H9 (cell line): ENCODE data around the gene LPP. TPM values are rescaled to one million over a fixed set of nuclear protein-coding genes. Genes with fewer than 3 reads are reported as not detected.

ENCODE experiments used
- DNase-seq: peaks from one replicate; pipeline ENCODE4 v3.0.0-alpha.2; 2017
- H2AFZ ChIP-seq: one replicate; pipeline ENCODE4 v1.6.1; 2013; ENCODE audit warnings: mild to moderate bottlenecking, low read length, control low read depth, moderate library complexity
- H2AK5ac ChIP-seq: 2 replicates; pipeline ENCODE4 v1.6.1; 2013; ENCODE audit warnings: low read length, control low read depth, mixed read lengths; ENCODE audit not compliant: insufficient read length
- H2BK120ac ChIP-seq: one replicate; pipeline ENCODE4 v1.6.1; 2013; ENCODE audit warnings: low read depth, mild to moderate bottlenecking, low read length, control low read depth, inconsistent platforms; ENCODE audit not compliant: poor library complexity, severe bottlenecking
- H2BK12ac ChIP-seq: 2 replicates; pipeline ENCODE4 v1.6.1; 2013; ENCODE audit warnings: low read length, control low read depth, mixed read lengths, low read depth; ENCODE audit not compliant: insufficient read length
- H2BK15ac ChIP-seq: 2 replicates; pipeline ENCODE4 v1.6.1; 2013; ENCODE audit warnings: low read depth, low read length, control low read depth
- H2BK20ac ChIP-seq: one replicate; pipeline ENCODE4 v1.6.1; 2013; ENCODE audit warnings: low read depth, mild to moderate bottlenecking, low read length, control low read depth, inconsistent platforms; ENCODE audit not compliant: poor library complexity, severe bottlenecking
- H2BK5ac ChIP-seq: 2 replicates; pipeline ENCODE4 v1.6.1; 2013; ENCODE audit warnings: low read length, control low read depth, mixed read lengths; ENCODE audit not compliant: insufficient read length
- H3K14ac ChIP-seq: 2 replicates; pipeline ENCODE4 v1.6.1; 2013; ENCODE audit warnings: low read length, control low read depth; ENCODE audit not compliant: insufficient read depth
- H3K18ac ChIP-seq: 2 replicates; pipeline ENCODE4 v1.6.1; 2013; ENCODE audit warnings: low read depth, mild to moderate bottlenecking, mixed read lengths, low read length, control low read depth; ENCODE audit not compliant: insufficient read length
- H3K23ac ChIP-seq: 2 replicates; pipeline ENCODE4 v1.6.1; 2013; ENCODE audit warnings: low read length, control low read depth, mixed read lengths, low read depth; ENCODE audit not compliant: insufficient read length
- H3K23me2 ChIP-seq: 2 replicates; pipeline ENCODE4 v1.6.1; 2013; ENCODE audit warnings: low read depth, mild to moderate bottlenecking, mixed read lengths, low read length, control low read depth; ENCODE audit not compliant: insufficient read length, poor library complexity, severe bottlenecking
- H3K27ac ChIP-seq: 2 replicates; pipeline ENCODE4 v1.5.1; 2013; ENCODE audit warnings: low read length, control low read depth, mixed read lengths, low read depth; ENCODE audit not compliant: insufficient read length
- H3K27me3 ChIP-seq: 2 replicates; pipeline ENCODE4 v1.6.1; 2013; ENCODE audit warnings: low read length, control low read depth, inconsistent platforms; ENCODE audit not compliant: insufficient read depth
- H3K4ac ChIP-seq: 2 replicates; pipeline ENCODE4 v1.6.1; 2013; ENCODE audit warnings: low read depth, mild to moderate bottlenecking, control low read depth, inconsistent platforms, low read length, moderate library complexity
- H3K4me1 ChIP-seq: 2 replicates; pipeline ENCODE4 v1.6.1; 2013; ENCODE audit warnings: low read length, control low read depth, inconsistent platforms; ENCODE audit not compliant: insufficient read depth
- H3K4me2 ChIP-seq: 2 replicates; pipeline ENCODE4 v1.6.1; 2013; ENCODE audit warnings: low read length, control low read depth, mixed read lengths; ENCODE audit not compliant: insufficient read length, insufficient read depth
- H3K56ac ChIP-seq: 2 replicates; pipeline ENCODE4 v1.6.1; 2013; ENCODE audit warnings: low read depth, mild to moderate bottlenecking, mixed read lengths, low read length, control low read depth; ENCODE audit not compliant: insufficient read length
- H3K79me1 ChIP-seq: 2 replicates; pipeline ENCODE4 v1.6.1; 2013; ENCODE audit warnings: low read depth, mild to moderate bottlenecking, moderate library complexity, low read length, control low read depth, inconsistent platforms; ENCODE audit not compliant: insufficient read depth, poor library complexity, severe bottlenecking
- H3K79me2 ChIP-seq: 2 replicates; pipeline ENCODE4 v1.6.1; 2013; ENCODE audit warnings: low read length, control low read depth, inconsistent platforms; ENCODE audit not compliant: insufficient read depth
- H3K9ac ChIP-seq: 2 replicates; pipeline ENCODE4 v1.6.1; 2013; ENCODE audit warnings: low read length, control low read depth, mixed read lengths; ENCODE audit not compliant: insufficient read length; ENCODE audit errors: extremely low read depth
- H3K9me3 ChIP-seq: one replicate; pipeline ENCODE4 v1.6.1; 2013; ENCODE audit warnings: low read depth, low read length, inconsistent platforms; ENCODE audit not compliant: control insufficient read depth
- H3T11ph ChIP-seq: one replicate; pipeline ENCODE4 v1.6.1; 2013; ENCODE audit warnings: mild to moderate bottlenecking, low read length, control low read depth, inconsistent platforms
- H4K20me1 ChIP-seq: one replicate; pipeline ENCODE4 v1.6.1; 2013; ENCODE audit not compliant: control insufficient read depth, insufficient read length, insufficient read depth
- H4K5ac ChIP-seq: 2 replicates; pipeline ENCODE4 v1.6.1; 2013; ENCODE audit warnings: low read depth, mild to moderate bottlenecking, mixed read lengths, low read length, control low read depth; ENCODE audit not compliant: insufficient read length
- H4K8ac ChIP-seq: replicated peaks from 2 replicates; pipeline ENCODE4 v1.6.1; 2013; ENCODE audit warnings: low read length, control low read depth, mixed read lengths, low read depth; ENCODE audit not compliant: insufficient read length
- H4K91ac ChIP-seq: 2 replicates; pipeline ENCODE4 v1.6.1; 2013; ENCODE audit warnings: low read depth, mild to moderate bottlenecking, moderate library complexity, mixed read lengths, low read length, control low read depth; ENCODE audit not compliant: insufficient read length
- H3K27ac Mint-ChIP-seq, 3 experiments: 2 replicates in 2 of 3; 3 replicates in 1 of 3; pipeline ENCODE4 v1.8.0; 2020 to 2021; ENCODE audit warnings: mixed read lengths in 3 of 3, mild to moderate bottlenecking in 1 of 3, moderate library complexity in 1 of 3
- H3K27me3 Mint-ChIP-seq: 2 replicates; pipeline ENCODE4 v1.8.0; 2021; ENCODE audit warnings: low read depth, mild to moderate bottlenecking, moderate library complexity, mixed read lengths
- H3K36me3 Mint-ChIP-seq, 3 experiments: 2 replicates in 2 of 3; 3 replicates in 1 of 3; pipeline ENCODE4 v1.8.0; 2020 to 2021; ENCODE audit warnings: low read depth in 3 of 3, mixed read lengths in 3 of 3; ENCODE audit not compliant: insufficient read depth in 1 of 3
- H3K4me1 Mint-ChIP-seq, 2 experiments: 2 replicates each; pipeline ENCODE4 v1.8.0; 2020; ENCODE audit warnings: mixed read lengths in 2 of 2
- H3K4me3 Mint-ChIP-seq, 2 experiments: 2 replicates in 1 of 2; 3 replicates in 1 of 2; pipeline ENCODE4 v1.8.0; 2020 to 2021; ENCODE audit warnings: mild to moderate bottlenecking in 2 of 2, mixed read lengths in 2 of 2, moderate library complexity in 1 of 2
- H3K9me3 Mint-ChIP-seq, 2 experiments: 2 replicates in 1 of 2; 3 replicates in 1 of 2; pipeline ENCODE4 v1.8.0; 2020; ENCODE audit warnings: mild to moderate bottlenecking in 2 of 2, mixed read lengths in 2 of 2, moderate library complexity in 1 of 2
- WGBS: extraction: QIAGEN DNeasy Blood & Tissue Kit; methylation state at CpG from one replicate; pipeline ENCODE4 v1.1.7; 2013; ENCODE audit warnings: missing lambda C conversion rate, low lambda C conversion rate, mixed read lengths; ENCODE audit not compliant: insufficient read length; ENCODE audit errors: extremely low coverage; 5-methylcytosine and 5-hydroxymethylcytosine counted together
- total RNA-seq: library from RNA; stranded (reverse); gene quantifications from 2 replicates; pipeline ENCODE4 v1.2.1, GENCODE V29; 2021
- TF ChIP-seq, protein P1 (sequence below): fragments of 200-600 bp; sonication (generic); conservative IDR thresholded peaks from 3 replicates; pipeline ENCODE4 v1.8.0; 2021; ENCODE audit warnings: antibody characterized with exemption, mild to moderate bottlenecking

Gene LPP
- total RNA-seq, 1 experiment from 2014 or later = 64.6 TPM

DNA sequence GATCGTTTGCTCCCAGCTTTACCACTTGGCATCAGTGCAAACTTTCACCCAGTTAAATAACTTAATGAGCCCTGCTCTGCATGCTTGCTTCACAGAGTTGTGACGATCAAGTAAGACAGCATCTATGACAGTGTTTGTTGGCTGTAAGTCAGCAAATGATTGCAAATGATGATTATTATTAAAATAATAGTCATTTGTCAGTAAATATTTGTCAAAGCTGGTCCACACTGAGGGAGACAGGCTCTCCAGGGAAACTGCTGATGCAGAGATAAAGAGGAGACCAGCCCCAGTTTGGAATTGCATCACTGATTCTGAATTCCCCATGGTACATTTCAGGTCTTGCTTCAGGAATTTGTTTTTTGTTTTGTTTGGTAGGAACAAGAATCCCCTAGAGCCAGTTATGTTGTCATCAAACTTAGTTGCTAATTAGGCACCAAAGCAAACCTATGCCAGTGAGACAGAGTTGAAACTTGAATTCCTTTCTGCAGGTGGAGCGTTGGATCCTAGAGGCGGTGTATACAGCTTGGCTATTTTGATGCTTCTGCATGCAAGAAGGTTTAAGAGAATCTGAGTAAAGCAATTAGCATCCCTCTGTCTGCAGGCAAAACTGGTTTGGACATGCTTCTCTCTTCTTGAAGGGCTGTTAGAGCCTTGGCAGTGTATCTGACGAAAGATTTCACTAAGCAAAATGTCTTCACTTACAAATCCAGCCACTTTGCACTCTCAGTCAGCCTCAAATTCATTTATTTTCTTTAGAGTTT is 679.2 kb downstream of the LPP start:
- no peaks in the 10 kb centered on the region for H3K27me3 ChIP-seq
- no peak for DNase-seq
- H2BK12ac ChIP-seq = no peak overlapping the region
- no CpG with 5 or more reads among the region's 5 CpGs for WGBS
- no peak overlapping the region for H3T11ph ChIP-seq
- no peaks in the 10 kb centered on the region for H3K79me1 ChIP-seq
- H4K91ac ChIP-seq = no peak overlapping the region
- H4K8ac ChIP-seq = no peak overlapping the region
- H2BK5ac ChIP-seq = no peak overlapping the region
- no peak overlapping the region for H2BK15ac ChIP-seq
- H4K20me1 ChIP-seq = no peaks in the 10 kb centered on the region
- H3K27ac Mint-ChIP-seq = no peak overlapping the region
- H3K23me2 ChIP-seq = no peaks in the 10 kb centered on the region
- H2AFZ ChIP-seq = no peak overlapping the region
- peaks cover 2 to 6% of the 10 kb centered on the region in 2 experiments; a peak in 3 of 4 replicates for H3K4me1 Mint-ChIP-seq
- no peak overlapping the region for H3K9ac ChIP-seq
- H3K18ac ChIP-seq = no peak overlapping the region
- no peak overlapping the region for H2BK20ac ChIP-seq
- no peaks in the 10 kb centered on the region for H3K79me2 ChIP-seq
- TF ChIP-seq, protein P1, sequence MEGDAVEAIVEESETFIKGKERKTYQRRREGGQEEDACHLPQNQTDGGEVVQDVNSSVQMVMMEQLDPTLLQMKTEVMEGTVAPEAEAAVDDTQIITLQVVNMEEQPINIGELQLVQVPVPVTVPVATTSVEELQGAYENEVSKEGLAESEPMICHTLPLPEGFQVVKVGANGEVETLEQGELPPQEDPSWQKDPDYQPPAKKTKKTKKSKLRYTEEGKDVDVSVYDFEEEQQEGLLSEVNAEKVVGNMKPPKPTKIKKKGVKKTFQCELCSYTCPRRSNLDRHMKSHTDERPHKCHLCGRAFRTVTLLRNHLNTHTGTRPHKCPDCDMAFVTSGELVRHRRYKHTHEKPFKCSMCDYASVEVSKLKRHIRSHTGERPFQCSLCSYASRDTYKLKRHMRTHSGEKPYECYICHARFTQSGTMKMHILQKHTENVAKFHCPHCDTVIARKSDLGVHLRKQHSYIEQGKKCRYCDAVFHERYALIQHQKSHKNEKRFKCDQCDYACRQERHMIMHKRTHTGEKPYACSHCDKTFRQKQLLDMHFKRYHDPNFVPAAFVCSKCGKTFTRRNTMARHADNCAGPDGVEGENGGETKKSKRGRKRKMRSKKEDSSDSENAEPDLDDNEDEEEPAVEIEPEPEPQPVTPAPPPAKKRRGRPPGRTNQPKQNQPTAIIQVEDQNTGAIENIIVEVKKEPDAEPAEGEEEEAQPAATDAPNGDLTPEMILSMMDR = no peak
- H3K27ac ChIP-seq = no peak overlapping the region
- no peaks in the 10 kb centered on the region for H3K27me3 Mint-ChIP-seq
- H3K4me2 ChIP-seq = no peak overlapping the region
- H3K9me3 Mint-ChIP-seq = no peaks in the 10 kb centered on the region
- no peak overlapping the region for H2BK120ac ChIP-seq
- H3K36me3 Mint-ChIP-seq = no peaks in the 10 kb centered on the region
- no peaks in the 10 kb centered on the region for H3K4me1 ChIP-seq
- H4K5ac ChIP-seq = no peak overlapping the region
- no peaks in the 10 kb centered on the region for H3K9me3 ChIP-seq
- no peak overlapping the region for H3K56ac ChIP-seq
- H3K23ac ChIP-seq = no peak overlapping the region
- H3K4ac ChIP-seq = no peak overlapping the region
- H3K4me3 Mint-ChIP-seq = no peak overlapping the region
- no peak overlapping the region for H3K14ac ChIP-seq
- no peak overlapping the region for H2AK5ac ChIP-seq
